ENCODE results near the gene ISG15.
"Not testable (repeated sequence)": the region's sequence is repeated elsewhere in the genome, so short reads cannot be mapped to it uniquely, and the experiment has no call there.

The ISG15 gene

GRCh38 chr1:1024149-1024770 lies 11.0 kb downstream of the ISG15 start:
- peaks cover 3% of the 10 kb centered on the region; the same call in 1 of the 2 replicates for H3K27me3 ChIP-seq (ENCODE audit: control insufficient read depth, insufficient read depth, low read length)
- no peaks in the 10 kb centered on the region for H3K9me3 ChIP-seq (ENCODE audit: control insufficient read depth, insufficient read depth, low read depth, low read length)
- H3K4me1 ChIP-seq (ENCODE audit: control insufficient read depth, insufficient read depth, low read length): peaks cover 58% of the 10 kb centered on the region
- H3K4me3 ChIP-seq (ENCODE audit: low read depth, low read length): peak overlapping the region; percentile 34
- peak overlapping the region; percentile 36 for H3K9ac ChIP-seq (ENCODE audit: low read length)
- H3K27ac ChIP-seq (ENCODE audit: low read depth, low read length): peak overlapping the region; percentile 97
- H3K36me3 ChIP-seq (ENCODE audit: control insufficient read depth, insufficient read depth, low read length): peaks cover 15% of the 10 kb centered on the region

DNA sequence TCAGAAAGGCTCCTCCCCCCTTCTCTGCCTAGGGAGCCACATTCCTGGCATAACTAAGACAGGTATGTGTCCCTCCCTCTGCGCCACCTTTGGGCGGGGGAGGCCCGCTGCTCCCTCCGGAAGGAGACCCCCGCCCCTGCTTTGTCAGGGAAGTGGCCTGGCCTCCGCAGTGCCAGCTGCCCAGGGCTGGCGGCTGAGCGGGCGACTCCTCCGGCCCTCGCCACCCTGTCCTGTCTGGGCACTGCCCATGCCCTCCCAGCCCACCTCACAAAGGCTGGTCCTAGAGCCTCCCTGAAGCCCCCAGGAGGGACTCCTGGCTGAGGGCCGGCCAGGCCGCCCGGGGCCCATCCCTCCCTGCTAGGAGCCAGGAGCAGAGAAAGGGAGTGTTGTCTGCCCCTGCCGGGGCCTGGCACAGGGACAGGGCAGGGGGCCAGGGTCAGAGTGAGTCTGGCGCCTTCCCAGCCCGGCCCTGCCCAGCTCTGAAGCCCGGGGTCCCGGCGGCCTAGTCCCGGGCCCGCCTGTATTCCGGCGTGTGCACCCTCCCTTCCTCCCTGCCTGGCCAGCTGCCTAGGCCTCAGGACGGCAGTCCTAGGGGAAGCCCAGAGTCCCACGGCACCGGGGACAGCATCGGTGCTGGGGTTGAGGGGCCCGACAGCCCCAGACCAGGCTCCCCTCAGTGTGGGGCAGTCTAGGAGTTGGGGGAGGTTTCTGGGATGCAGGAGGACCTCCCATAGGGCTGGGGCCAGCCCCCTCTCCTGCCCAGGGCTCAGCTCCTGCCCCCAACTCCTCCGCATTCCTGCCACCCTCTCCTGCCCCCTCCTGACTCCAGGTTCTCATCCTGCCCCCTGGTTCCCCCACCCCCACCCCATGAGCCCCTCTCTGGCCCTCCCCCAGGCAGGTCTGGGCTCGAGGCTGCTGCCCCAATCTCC lies 11.7 kb downstream of the ISG15 start:
- peaks cover 3% of the 10 kb centered on the region; the same call in 1 of the 2 replicates for H3K27me3 ChIP-seq (ENCODE audit: control insufficient read depth, insufficient read depth, low read length)
- peak overlapping the region; percentile 35 for H3K4me3 ChIP-seq (ENCODE audit: low read depth, low read length)
- H3K27ac ChIP-seq (ENCODE audit: low read depth, low read length): peak overlapping the region; percentile 97
- H3K4me1 ChIP-seq (ENCODE audit: control insufficient read depth, insufficient read depth, low read length): peaks cover 58% of the 10 kb centered on the region
- peak overlapping the region; percentile 75 for H3K9ac ChIP-seq (ENCODE audit: low read length)
- no peaks in the 10 kb centered on the region for H3K9me3 ChIP-seq (ENCODE audit: control insufficient read depth, insufficient read depth, low read depth, low read length)
- peaks cover 15% of the 10 kb centered on the region for H3K36me3 ChIP-seq (ENCODE audit: control insufficient read depth, insufficient read depth, low read length)

DNA sequence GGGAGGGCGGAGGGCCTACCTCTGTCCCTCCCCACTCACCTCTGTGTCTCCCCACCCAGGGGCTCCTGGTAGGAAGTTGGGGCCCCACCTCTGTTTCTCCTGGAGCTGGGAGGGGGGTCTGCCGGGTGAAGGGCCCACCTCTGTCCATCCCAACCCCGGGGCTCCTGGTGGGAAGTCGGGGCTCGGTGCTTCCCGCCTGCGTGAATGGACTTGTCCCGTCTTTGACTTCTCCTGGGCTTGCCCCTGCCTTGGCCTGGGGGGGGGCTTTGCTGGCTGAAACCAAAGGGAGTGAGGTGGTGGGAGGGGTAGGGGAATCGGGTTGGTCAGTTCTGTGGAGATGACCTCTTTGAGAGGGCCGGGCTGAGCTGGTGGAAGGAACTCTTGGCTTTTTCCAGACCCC lies 12.4 kb downstream of the ISG15 start:
- peaks cover 15% of the 10 kb centered on the region for H3K36me3 ChIP-seq (ENCODE audit: control insufficient read depth, insufficient read depth, low read length)
- H3K9ac ChIP-seq (ENCODE audit: low read length): no peak overlapping the region
- no peak overlapping the region for H3K4me3 ChIP-seq (ENCODE audit: low read depth, low read length)
- peak overlapping the region; percentile 97; the same call in 1 of the 2 replicates for H3K27ac ChIP-seq (ENCODE audit: low read depth, low read length)
- no peaks in the 10 kb centered on the region for H3K9me3 ChIP-seq (ENCODE audit: control insufficient read depth, insufficient read depth, low read depth, low read length)
- H3K4me1 ChIP-seq (ENCODE audit: control insufficient read depth, insufficient read depth, low read length): peaks cover 58% of the 10 kb centered on the region
- peaks cover 3% of the 10 kb centered on the region; the same call in 1 of the 2 replicates for H3K27me3 ChIP-seq (ENCODE audit: control insufficient read depth, insufficient read depth, low read length)

DNA sequence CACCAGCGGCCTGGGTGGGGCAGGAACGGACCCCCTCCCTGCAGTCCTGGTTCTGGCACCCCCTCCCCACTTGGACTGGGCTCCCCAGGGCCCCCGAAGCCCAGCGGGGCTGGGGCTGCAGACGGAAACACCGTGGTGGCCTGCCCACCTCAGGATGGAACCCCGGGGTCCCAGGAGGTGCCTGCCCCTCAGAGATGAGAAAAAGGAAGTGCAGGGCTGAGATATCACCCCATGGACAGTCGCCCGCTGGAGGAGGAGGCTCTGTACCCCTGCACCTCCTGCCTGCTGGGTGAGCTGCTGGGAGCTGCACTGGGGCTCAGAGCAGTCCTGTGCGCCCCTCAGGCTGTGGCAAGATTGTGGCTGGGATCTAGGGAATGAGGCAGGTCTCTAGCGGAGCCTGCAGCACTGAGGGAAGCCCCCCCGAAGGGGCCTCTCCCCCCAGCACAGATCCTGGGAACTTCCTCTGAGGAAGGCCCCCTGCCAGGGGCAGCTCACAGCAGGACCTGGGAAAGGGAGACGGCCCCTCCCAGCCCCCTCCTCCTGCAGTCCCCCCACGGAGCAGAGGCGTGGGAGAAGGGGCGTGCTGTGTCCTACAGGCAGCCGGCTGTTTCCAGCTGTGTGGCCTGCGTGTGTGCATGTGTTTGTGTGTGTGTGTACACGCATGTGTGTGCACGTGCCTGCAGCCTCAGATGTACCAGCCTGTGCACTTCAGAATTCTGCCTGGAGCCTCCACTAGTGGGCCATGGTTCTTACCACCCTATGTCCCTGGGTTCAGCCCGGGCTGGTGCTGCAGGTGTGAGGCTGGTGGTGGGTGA lies 13.5 kb downstream of the ISG15 start:
- Histone ChIP-seq H3K27me3 (ENCODE audit: control insufficient read depth, insufficient read depth, low read length) (peaks cover 3% of the 10 kb centered on the region; the same call in 1 of the 2 replicates), H3K4me3 (ENCODE audit: low read depth, low read length) (no peak overlapping the region), H3K9me3 (ENCODE audit: control insufficient read depth, insufficient read depth, low read depth, low read length) (no peaks in the 10 kb centered on the region), H3K9ac (ENCODE audit: low read length) (no peak overlapping the region), H3K27ac (ENCODE audit: low read depth, low read length) (no peak overlapping the region), H3K4me1 (ENCODE audit: control insufficient read depth, insufficient read depth, low read length) (peaks cover 61% of the 10 kb centered on the region), H3K36me3 (ENCODE audit: control insufficient read depth, insufficient read depth, low read length) (peaks cover 15% of the 10 kb centered on the region)

- Histone ChIP-seq H3K9ac (ENCODE audit: low read length) (no peak overlapping the region), H3K4me1 (ENCODE audit: control insufficient read depth, insufficient read depth, low read length) (peaks cover 61% of the 10 kb centered on the region), H3K4me3 (ENCODE audit: low read depth, low read length) (no peak overlapping the region), H3K9me3 (ENCODE audit: control insufficient read depth, insufficient read depth, low read depth, low read length) (no peaks in the 10 kb centered on the region), H3K27me3 (ENCODE audit: control insufficient read depth, insufficient read depth, low read length) (peaks cover 3% of the 10 kb centered on the region), H3K27ac (ENCODE audit: low read depth, low read length) (no peak overlapping the region), H3K36me3 (ENCODE audit: control insufficient read depth, insufficient read depth, low read length) (peaks cover 12% of the 10 kb centered on the region)
These were observed 14.5 kb downstream of the ISG15 start for GRCh38 chr1:1027791-1028190.

DNA sequence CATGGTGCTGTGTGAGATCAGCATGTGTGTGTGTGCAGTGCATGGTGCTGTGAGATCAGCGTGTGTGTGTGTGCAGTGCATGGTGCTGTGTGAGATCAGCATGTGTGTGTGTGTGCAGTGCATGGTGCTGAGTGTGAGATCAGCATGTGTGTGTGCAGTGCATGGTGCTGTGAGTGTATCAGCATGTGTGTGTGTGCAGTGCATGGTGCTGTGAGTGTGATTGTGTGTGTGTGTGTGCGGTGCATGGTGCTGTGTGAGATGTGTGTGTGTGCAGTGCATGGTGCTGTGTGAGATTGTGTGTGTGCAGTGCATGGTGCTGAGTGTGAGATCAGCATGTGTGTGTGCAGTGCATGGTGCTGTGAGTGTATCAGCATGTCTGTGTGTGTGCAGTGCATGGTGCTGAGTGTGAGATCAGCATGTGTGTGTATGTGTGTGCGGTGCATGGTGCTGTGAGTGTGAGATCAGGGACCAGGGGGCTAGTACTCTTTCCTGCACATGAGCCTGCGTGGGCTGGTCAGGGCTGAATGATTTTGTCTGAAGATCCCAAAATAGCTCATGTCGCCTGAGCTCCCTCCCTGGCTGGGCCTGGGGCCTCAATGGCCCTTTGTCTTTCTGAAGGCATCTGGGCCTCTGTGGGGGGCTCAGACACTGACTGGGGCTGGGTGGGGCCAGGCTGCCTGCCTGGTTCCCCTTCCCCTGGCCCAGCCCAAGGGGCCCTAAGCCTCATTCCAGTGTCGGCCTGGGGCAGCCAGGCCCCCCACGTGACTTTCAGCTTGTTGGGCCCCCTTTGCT lies 17.8 kb downstream of the ISG15 start:
- Histone ChIP-seq H3K4me1 (ENCODE audit: control insufficient read depth, insufficient read depth, low read length) (peaks cover 38% of the 10 kb centered on the region), H3K4me3 (ENCODE audit: low read depth, low read length) (0 out of 2 replicates have a peak overlapping the region, but pooled peaks have one; percentile 20), H3K36me3 (ENCODE audit: control insufficient read depth, insufficient read depth, low read length) (peaks cover 15% of the 10 kb centered on the region), H3K27me3 (ENCODE audit: control insufficient read depth, insufficient read depth, low read length) (peaks cover 24% of the 10 kb centered on the region)
- H3K9ac ChIP-seq (ENCODE audit: low read length); H3K27ac ChIP-seq (ENCODE audit: low read depth, low read length); H3K9me3 ChIP-seq (ENCODE audit: control insufficient read depth, insufficient read depth, low read depth, low read length): not testable (repeated sequence)

DNA sequence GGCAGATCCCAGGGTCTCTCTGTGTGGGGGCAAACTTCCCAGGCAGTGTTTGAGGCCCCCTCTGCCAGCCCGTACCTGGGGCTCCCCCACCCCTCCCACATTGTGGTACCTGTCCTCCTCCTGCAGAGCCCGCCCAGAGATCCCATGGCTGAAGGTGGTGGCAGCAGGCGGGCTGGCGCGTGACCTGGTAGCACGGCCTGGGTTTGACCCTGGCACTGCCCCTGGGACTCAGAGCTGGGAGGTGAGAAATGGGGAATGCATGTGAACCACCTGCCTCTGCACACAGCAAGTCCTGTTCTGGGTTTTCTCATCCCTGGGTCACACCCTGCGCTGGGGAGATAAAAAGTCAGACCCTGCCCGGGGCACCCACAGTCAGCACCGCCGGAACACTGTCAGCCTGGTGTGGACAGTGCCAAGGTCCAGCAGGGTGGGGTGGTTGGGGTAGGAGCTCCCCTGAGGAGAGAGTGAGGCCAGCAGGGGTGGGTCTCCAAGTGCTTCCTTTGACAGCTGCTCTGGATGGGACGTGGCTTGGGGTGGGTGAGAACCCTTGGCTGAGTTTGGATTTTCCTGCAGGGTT lies 18.4 kb downstream of the ISG15 start:
- Histone ChIP-seq H3K4me3 (ENCODE audit: low read depth, low read length) (0 out of 2 replicates have a peak overlapping the region, but pooled peaks have one; percentile 58), H3K36me3 (ENCODE audit: control insufficient read depth, insufficient read depth, low read length) (peaks cover 15% of the 10 kb centered on the region), H3K9ac (ENCODE audit: low read length) (no peak overlapping the region), H3K27me3 (ENCODE audit: control insufficient read depth, insufficient read depth, low read length) (peaks cover 30% of the 10 kb centered on the region), H3K27ac (ENCODE audit: low read depth, low read length) (no peak overlapping the region), H3K4me1 (ENCODE audit: control insufficient read depth, insufficient read depth, low read length) (peaks cover 31% of the 10 kb centered on the region), H3K9me3 (ENCODE audit: control insufficient read depth, insufficient read depth, low read depth, low read length) (no peaks in the 10 kb centered on the region)

GRCh38 chr1:1032424-1032823 lies 19.1 kb downstream of the ISG15 start:
- Histone ChIP-seq H3K27ac (ENCODE audit: low read depth, low read length) (no peak overlapping the region), H3K9ac (ENCODE audit: low read length) (peak overlapping the region; percentile 41), H3K4me1 (ENCODE audit: control insufficient read depth, insufficient read depth, low read length) (peaks cover 27% of the 10 kb centered on the region), H3K9me3 (ENCODE audit: control insufficient read depth, insufficient read depth, low read depth, low read length) (no peaks in the 10 kb centered on the region), H3K36me3 (ENCODE audit: control insufficient read depth, insufficient read depth, low read length) (peaks cover 13% of the 10 kb centered on the region), H3K4me3 (ENCODE audit: low read depth, low read length) (peak overlapping the region; percentile 58), H3K27me3 (ENCODE audit: control insufficient read depth, insufficient read depth, low read length) (peaks cover 36% of the 10 kb centered on the region)

GRCh38 chr1:1033009-1033587 lies 19.8 kb downstream of the ISG15 start:
- Histone ChIP-seq H3K4me1 (ENCODE audit: control insufficient read depth, insufficient read depth, low read length) (peaks cover 27% of the 10 kb centered on the region), H3K27me3 (ENCODE audit: control insufficient read depth, insufficient read depth, low read length) (peaks cover 43% of the 10 kb centered on the region), H3K4me3 (ENCODE audit: low read depth, low read length) (peak overlapping the region; percentile 58), H3K9ac (ENCODE audit: low read length) (peak overlapping the region; percentile 41), H3K36me3 (ENCODE audit: control insufficient read depth, insufficient read depth, low read length) (peaks cover 14% of the 10 kb centered on the region), H3K9me3 (ENCODE audit: control insufficient read depth, insufficient read depth, low read depth, low read length) (no peaks in the 10 kb centered on the region), H3K27ac (ENCODE audit: low read depth, low read length) (no peak overlapping the region)

Data from HUES6 (cell line).